NB4 (cell line): Measurements from ENCODE around the gene SLC22A17.

Source experiments
- CTCF ChIP-seq: IDR thresholded peaks from one replicate; pipeline ENCODE4 v1.5.1; 2012; ENCODE audit warnings: low read depth, low read length
- POLR2A ChIP-seq: IDR thresholded peaks from 2 replicates; pipeline ENCODE4 v1.6.1; 2011; ENCODE audit warnings: mild to moderate bottlenecking; ENCODE audit not compliant: insufficient read length; ENCODE audit errors: extremely low read depth

GRCh38 chr14:23358042-23358441, 5.4 kb upstream of the SLC22A17 start:
- TF ChIP-seq CTCF (no peak), POLR2A (no peak)
